TTC549 (cell line): ENCODE results near the gene STK33.

Experiments used
- FAIRE-seq: peaks from 2 replicates; lab custom pipeline; 2012; peaks lifted over from hg19 to GRCh38; lab: Jason Lieb, UNC

STK33 gene

GRCh38 chr11:8603696-8604077 lies 9.7 kb upstream of the STK33 start:
- no peak for FAIRE-seq

GRCh38 chr11:8601376-8602133 lies 7.5 kb upstream of the STK33 start:
- no peak for FAIRE-seq

GRCh38 chr11:8598506-8598905 lies 4.5 kb upstream of the STK33 start:
- FAIRE-seq, result no peak

- FAIRE-seq, result no peak
These were observed 3.2 kb upstream of the STK33 start for GRCh38 chr11:8597182-8597581.

- no peak for FAIRE-seq
These were observed 2.5 kb upstream of the STK33 start for GRCh38 chr11:8596504-8597046.

- FAIRE-seq, result no peak
These were observed 573 bp downstream of the STK33 start for GRCh38 chr11:8593455-8593854.

GRCh38 chr11:8587915-8588314 lies 6.1 kb downstream of the STK33 start:
- FAIRE-seq, result no peak

- FAIRE-seq, result no peak
These were observed 7.2 kb downstream of the STK33 start for GRCh38 chr11:8586805-8587204.

GRCh38 chr11:8586184-8586583 lies 7.8 kb downstream of the STK33 start:
- no peak for FAIRE-seq

GRCh38 chr11:8584511-8584910 lies 9.5 kb downstream of the STK33 start:
- FAIRE-seq, result no peak

- no peak for FAIRE-seq
These were observed 9.9 kb downstream of the STK33 start for GRCh38 chr11:8584082-8584481.

GRCh38 chr11:8581300-8581699 lies 12.7 kb downstream of the STK33 start:
- FAIRE-seq, result no peak

GRCh38 chr11:8577791-8578581 lies 16.0 kb downstream of the STK33 start:
- FAIRE-seq, result no peak

GRCh38 chr11:8574798-8575197 lies 19.2 kb downstream of the STK33 start:
- no peak for FAIRE-seq

GRCh38 chr11:8573777-8574176 lies 20.3 kb downstream of the STK33 start:
- no peak for FAIRE-seq

GRCh38 chr11:8567602-8568198 lies 26.3 kb downstream of the STK33 start:
- FAIRE-seq, result no peak

- peak; percentile 90 for FAIRE-seq
These were observed 27.3 kb downstream of the STK33 start for GRCh38 chr11:8566613-8567210.

GRCh38 chr11:8564526-8564925 lies 29.5 kb downstream of the STK33 start:
- FAIRE-seq, result no peak

GRCh38 chr11:8561461-8561860 lies 32.6 kb downstream of the STK33 start:
- no peak for FAIRE-seq

- no peak for FAIRE-seq
These were observed 35.6 kb downstream of the STK33 start for GRCh38 chr11:8558436-8558835.

GRCh38 chr11:8545698-8546366 lies 48.2 kb downstream of the STK33 start:
- FAIRE-seq, result no peak

- FAIRE-seq, result no peak
These were observed 49.2 kb downstream of the STK33 start for GRCh38 chr11:8544807-8545206.
